ENCODE results near the gene WDR4.

DNA sequence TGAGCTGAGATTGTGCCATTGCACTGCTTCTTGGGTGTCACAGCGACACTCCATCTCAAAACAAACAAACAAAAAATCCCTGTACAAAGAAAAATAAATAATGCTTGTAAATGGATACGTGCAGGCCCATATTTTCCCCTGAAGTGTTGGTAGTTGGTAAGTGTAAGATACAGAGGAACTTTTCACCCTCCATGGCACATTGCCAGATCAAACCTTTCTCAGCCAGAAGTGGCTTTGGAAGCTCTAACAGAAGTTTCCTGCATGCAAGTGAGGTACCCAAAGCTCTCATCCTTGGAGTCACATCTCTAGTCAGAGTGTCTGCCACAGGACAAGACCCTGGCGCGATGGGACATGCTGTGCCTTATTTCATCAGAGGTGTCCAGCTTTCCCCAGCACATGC is 21.1 kb upstream of the WDR4 start:
- TF ChIP-seq ESRRA (CRISPR knock-in tag; IDR thresholded peaks at IDR 0.05; ENCODE audit: borderline replicate concordance) = no peak
- TF ChIP-seq, protein P1, sequence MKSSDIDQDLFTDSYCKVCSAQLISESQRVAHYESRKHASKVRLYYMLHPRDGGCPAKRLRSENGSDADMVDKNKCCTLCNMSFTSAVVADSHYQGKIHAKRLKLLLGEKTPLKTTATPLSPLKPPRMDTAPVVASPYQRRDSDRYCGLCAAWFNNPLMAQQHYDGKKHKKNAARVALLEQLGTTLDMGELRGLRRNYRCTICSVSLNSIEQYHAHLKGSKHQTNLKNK (CRISPR knock-in tag; IDR thresholded peaks at IDR 0.05) = no peak
- TF ChIP-seq CTCF (IDR thresholded peaks at IDR 0.05) = no peak
